ENCODE data around the gene ALKBH5.

- TF ChIP-seq RBBP5 (IDR thresholded peaks at IDR 0.05; ENCODE audit: borderline replicate concordance, low read depth, low read length) (no peak), PHF8 (conservative IDR thresholded peaks at IDR 0.05; ENCODE audit: low read depth, low read length) (no peak), CTCF (IDR thresholded peaks at IDR 0.05; ENCODE audit: control extremely low read depth in 1 of 3, insufficient read depth in 1 of 3, low read depth in 1 of 3, low read length in 3 of 3) (no peak), ATF3 (IDR thresholded peaks at IDR 0.05; ENCODE audit: insufficient read depth, low read depth, low read length) (no peak), SP4 (IDR thresholded peaks at IDR 0.05; ENCODE audit: low read length) (no peak), ZNF274 (IDR thresholded peaks at IDR 0.05; ENCODE audit: borderline replicate concordance, extremely low read depth, low read length) (no peak), MAX (IDR thresholded peaks at IDR 0.05) (no peak), POLR2AphosphoS5 (IDR thresholded peaks at IDR 0.05; ENCODE audit: low read depth, low read length) (no peak), TAF1 (IDR thresholded peaks at IDR 0.05; ENCODE audit: low read depth, low read length) (no peak), RXRA (IDR thresholded peaks at IDR 0.05; ENCODE audit: insufficient read depth, low read depth, low read length) (no peak), ATF2 (IDR thresholded peaks at IDR 0.05; ENCODE audit: low read length) (no peak), HDAC6 (IDR thresholded peaks at IDR 0.05; ENCODE audit: low read depth, low read length) (no peak)
Observed at GRCh38 chr17:18227635-18228034, 44.0 kb downstream of the ALKBH5 start.
